DND-41 (cell line): Measurements from ENCODE around the gene ZBED4.

Experiments
- ATAC-seq: fragments of 200-7000 bp; cut with Tn5 transposase; 3 replicates; pipeline ENCODE4 v1.9.1; 2021; ENCODE audit warnings: low read depth; ENCODE audit not compliant: insufficient read depth
- DNase-seq: peaks from one replicate; pipeline ENCODE4 v3.0.0-alpha.2; 2020
- H2AFZ ChIP-seq: 2 replicates; pipeline ENCODE4 v1.6.0; 2012; ENCODE audit warnings: low read depth, low read length
- H3K27ac ChIP-seq: 2 replicates; pipeline ENCODE4 v1.5.1; 2012; ENCODE audit warnings: low read length, inconsistent platforms
- H3K27me3 ChIP-seq: fragments of 200-600 bp; sonication (generic); 2 replicates; pipeline ENCODE4 v1.6.0; 2012; ENCODE audit warnings: low read length, mild to moderate bottlenecking, inconsistent platforms; ENCODE audit not compliant: insufficient read depth, poor library complexity
- H3K36me3 ChIP-seq: 2 replicates; pipeline ENCODE4 v1.5.1; 2012; ENCODE audit warnings: low read length, inconsistent platforms; ENCODE audit not compliant: insufficient read depth
- H3K4me1 ChIP-seq: 2 replicates; pipeline ENCODE4 v1.5.1; 2012; ENCODE audit warnings: mild to moderate bottlenecking, low read length; ENCODE audit not compliant: insufficient read depth
- H3K4me2 ChIP-seq: 2 replicates; pipeline ENCODE4 v1.6.0; 2012; ENCODE audit warnings: mild to moderate bottlenecking, moderate library complexity, low read length, inconsistent platforms; ENCODE audit not compliant: insufficient read depth
- H3K4me3 ChIP-seq, 2 experiments: fragments of 200-600 bp in 1 of 2; shearing (Covaris generic) in 1 of 2; 2 replicates each; pipeline ENCODE4 v1.5.1; 2012 to 2016; ENCODE audit warnings: inconsistent platforms in 2 of 2, low read length in 2 of 2, mild to moderate bottlenecking in 2 of 2, low read depth in 1 of 2, moderate library complexity in 1 of 2
- H3K79me2 ChIP-seq: 2 replicates; pipeline ENCODE4 v1.6.0; 2012; ENCODE audit warnings: low read length, inconsistent platforms; ENCODE audit not compliant: insufficient read depth
- H3K9ac ChIP-seq: 2 replicates; pipeline ENCODE4 v1.6.0; 2012; ENCODE audit warnings: low read depth, mild to moderate bottlenecking, inconsistent platforms, low read length, moderate library complexity
- H3K9me3 ChIP-seq: 2 replicates; pipeline ENCODE4 v1.5.1; 2012; ENCODE audit warnings: low read length, moderate library complexity, mild to moderate bottlenecking, inconsistent platforms; ENCODE audit not compliant: insufficient read depth, severe bottlenecking
- H4K20me1 ChIP-seq: 2 replicates; pipeline ENCODE4 v1.6.0; 2012; ENCODE audit warnings: low read length; ENCODE audit not compliant: insufficient read depth
- EZH2 ChIP-seq: IDR thresholded peaks from 3 replicates; pipeline ENCODE4 v1.6.1; 2012; ENCODE audit warnings: borderline replicate concordance, low read depth, mild to moderate bottlenecking, moderate library complexity, low read length, inconsistent platforms; ENCODE audit not compliant: severe bottlenecking
- TF ChIP-seq, protein P1 (sequence below): IDR thresholded peaks from 2 replicates; pipeline ENCODE4 v1.5.1; 2012; ENCODE audit warnings: borderline replicate concordance, low read length, moderate library complexity, mild to moderate bottlenecking; ENCODE audit not compliant: poor library complexity, severe bottlenecking; ENCODE audit errors: extremely low read depth

The ZBED4 gene

DNA sequence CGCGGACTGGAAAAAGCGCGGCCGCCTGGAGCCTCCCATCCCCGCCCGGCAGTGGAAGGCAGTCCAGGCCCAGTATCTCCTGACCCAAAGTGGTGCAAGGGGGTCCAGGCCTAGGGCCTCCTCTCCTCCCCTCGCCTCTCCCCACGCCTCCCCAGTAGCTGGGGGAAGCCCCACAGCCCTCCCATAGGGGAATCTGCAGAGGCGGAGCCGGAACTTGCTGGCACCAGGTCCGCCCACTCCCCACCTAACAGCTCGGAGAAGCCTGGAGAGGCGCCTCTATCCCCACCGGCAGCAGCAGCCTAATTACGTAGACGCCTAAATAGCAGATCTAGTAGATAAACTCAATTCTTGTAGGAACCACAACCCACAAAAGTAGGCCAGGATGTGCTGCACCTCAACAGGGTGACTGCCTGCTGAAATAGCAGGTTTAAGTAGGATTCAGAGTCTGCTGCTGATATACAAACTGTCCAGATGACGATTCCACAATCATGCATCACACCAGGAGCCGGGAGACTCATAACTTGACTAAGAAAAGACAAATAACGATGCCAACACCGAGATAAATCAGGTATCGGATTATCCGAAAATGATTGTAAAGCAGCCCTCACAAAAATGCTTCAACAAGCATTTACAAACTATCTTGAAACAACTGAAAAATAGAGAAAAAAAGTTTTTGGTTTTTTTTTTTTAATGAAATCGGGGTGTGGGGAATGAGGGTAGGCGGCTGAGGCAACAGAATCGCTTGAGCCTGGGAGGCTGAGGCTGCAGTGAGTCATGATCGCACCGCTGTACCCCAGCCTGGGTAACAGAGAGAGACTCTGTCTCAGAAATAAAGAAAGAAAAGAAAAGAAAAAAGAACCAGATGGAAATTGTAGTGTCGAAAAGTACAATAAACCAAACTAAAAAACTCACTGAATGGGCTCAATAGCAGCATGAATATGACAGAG lies 14.6 kb upstream of the ZBED4 start:
- peaks cover 18% of the 10 kb centered on the region for H3K4me1 ChIP-seq

GRCh38 chr22:49845241-49845640 lies 8.4 kb upstream of the ZBED4 start:
- no peaks in the 10 kb centered on the region for H3K79me2 ChIP-seq
- H3K27ac ChIP-seq = no peak overlapping the region
- H3K4me1 ChIP-seq = no peaks in the 10 kb centered on the region
- no peak overlapping the region for H3K9ac ChIP-seq
- no peak for ATAC-seq
- no peaks in the 10 kb centered on the region for H4K20me1 ChIP-seq
- H3K4me3 ChIP-seq = no peak overlapping the region
- H3K4me2 ChIP-seq = no peak overlapping the region
- no peak for DNase-seq
- no peak for TF ChIP-seq EZH2
- TF ChIP-seq, protein P1, sequence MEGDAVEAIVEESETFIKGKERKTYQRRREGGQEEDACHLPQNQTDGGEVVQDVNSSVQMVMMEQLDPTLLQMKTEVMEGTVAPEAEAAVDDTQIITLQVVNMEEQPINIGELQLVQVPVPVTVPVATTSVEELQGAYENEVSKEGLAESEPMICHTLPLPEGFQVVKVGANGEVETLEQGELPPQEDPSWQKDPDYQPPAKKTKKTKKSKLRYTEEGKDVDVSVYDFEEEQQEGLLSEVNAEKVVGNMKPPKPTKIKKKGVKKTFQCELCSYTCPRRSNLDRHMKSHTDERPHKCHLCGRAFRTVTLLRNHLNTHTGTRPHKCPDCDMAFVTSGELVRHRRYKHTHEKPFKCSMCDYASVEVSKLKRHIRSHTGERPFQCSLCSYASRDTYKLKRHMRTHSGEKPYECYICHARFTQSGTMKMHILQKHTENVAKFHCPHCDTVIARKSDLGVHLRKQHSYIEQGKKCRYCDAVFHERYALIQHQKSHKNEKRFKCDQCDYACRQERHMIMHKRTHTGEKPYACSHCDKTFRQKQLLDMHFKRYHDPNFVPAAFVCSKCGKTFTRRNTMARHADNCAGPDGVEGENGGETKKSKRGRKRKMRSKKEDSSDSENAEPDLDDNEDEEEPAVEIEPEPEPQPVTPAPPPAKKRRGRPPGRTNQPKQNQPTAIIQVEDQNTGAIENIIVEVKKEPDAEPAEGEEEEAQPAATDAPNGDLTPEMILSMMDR = no peak
- no peaks in the 10 kb centered on the region for H3K9me3 ChIP-seq
- H3K27me3 ChIP-seq = peaks cover 3% of the 10 kb centered on the region
- H3K36me3 ChIP-seq = no peaks in the 10 kb centered on the region
- H2AFZ ChIP-seq = no peak overlapping the region

More for the DNA sequence above, 14.6 kb upstream of the ZBED4 start:
- Histone ChIP-seq H3K79me2 (no peaks in the 10 kb centered on the region), H4K20me1 (0 out of 2 replicates have a peak, but pooled peaks cover 7% of the 10 kb centered on the region), H3K9me3 (no peaks in the 10 kb centered on the region), H3K36me3 (no peaks in the 10 kb centered on the region), H3K27me3 (no peaks in the 10 kb centered on the region), H3K4me3 (peak overlapping the region in 1 of 2 experiments; percentile 47; a peak in 2 of 4 replicates), H2AFZ (peak overlapping the region; percentile 64; the same call in 1 of the 2 replicates), H3K27ac (peak overlapping the region; percentile 56), H3K4me2 (peak overlapping the region; percentile 66), H3K9ac (peak overlapping the region; percentile 30; the same call in 1 of the 2 replicates)
- ATAC-seq = peak; percentile 99
- peak; percentile 93 for DNase-seq
- TF ChIP-seq, protein P1 = no peak
- no peak for TF ChIP-seq EZH2

GRCh38 chr22:49845666-49846459 lies 7.8 kb upstream of the ZBED4 start:
- H3K27me3 ChIP-seq = peaks cover 3% of the 10 kb centered on the region
- no peaks in the 10 kb centered on the region for H3K79me2 ChIP-seq
- no peak overlapping the region for H2AFZ ChIP-seq
- TF ChIP-seq EZH2 = no peak
- TF ChIP-seq, protein P1 = no peak
- DNase-seq = no peak
- no peak overlapping the region for H3K27ac ChIP-seq
- no peaks in the 10 kb centered on the region for H4K20me1 ChIP-seq
- no peak overlapping the region for H3K4me3 ChIP-seq
- no peak for ATAC-seq
- no peak overlapping the region for H3K4me2 ChIP-seq
- H3K9me3 ChIP-seq = no peaks in the 10 kb centered on the region
- H3K9ac ChIP-seq = no peak overlapping the region
- no peaks in the 10 kb centered on the region for H3K36me3 ChIP-seq
- no peaks in the 10 kb centered on the region for H3K4me1 ChIP-seq
